Measurements from ENCODE around the gene CEP43.

DNA sequence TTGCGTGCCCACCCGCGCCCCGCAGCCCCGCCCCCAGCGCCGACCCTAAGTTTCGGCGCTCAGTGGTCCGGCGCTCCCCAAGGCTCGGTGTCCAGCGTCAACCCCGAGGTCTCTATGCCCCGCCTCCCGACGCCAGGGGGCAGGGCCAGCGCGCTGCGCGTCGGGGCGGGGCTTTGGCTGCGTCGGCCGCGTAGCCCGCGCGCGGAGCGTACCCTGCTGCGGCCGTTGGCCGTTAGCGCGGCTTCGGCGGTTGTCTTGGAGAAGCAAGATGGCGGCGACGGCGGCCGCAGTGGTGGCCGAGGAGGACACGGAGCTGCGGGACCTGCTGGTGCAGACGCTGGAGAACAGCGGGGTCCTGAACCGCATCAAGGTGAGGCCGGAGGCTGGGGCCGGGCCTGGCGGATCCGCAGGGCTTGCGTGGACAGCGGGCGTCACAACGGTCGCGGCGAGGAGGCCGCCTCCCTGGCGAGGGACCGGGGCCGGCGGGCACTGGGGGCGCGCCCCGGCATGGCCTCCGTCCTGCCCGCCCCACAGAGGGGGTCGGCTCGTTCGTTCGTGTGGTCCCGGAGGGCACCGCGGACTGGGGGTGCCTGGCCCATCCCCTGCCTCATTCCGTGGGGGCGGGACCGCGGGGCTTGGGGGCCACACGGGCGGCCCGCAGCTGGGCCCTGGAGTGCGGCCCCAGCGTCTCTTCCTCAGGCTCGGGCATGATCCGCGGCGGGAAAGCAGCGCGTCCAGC lies at the start of gene CEP43:
- TF ChIP-seq, protein P1, sequence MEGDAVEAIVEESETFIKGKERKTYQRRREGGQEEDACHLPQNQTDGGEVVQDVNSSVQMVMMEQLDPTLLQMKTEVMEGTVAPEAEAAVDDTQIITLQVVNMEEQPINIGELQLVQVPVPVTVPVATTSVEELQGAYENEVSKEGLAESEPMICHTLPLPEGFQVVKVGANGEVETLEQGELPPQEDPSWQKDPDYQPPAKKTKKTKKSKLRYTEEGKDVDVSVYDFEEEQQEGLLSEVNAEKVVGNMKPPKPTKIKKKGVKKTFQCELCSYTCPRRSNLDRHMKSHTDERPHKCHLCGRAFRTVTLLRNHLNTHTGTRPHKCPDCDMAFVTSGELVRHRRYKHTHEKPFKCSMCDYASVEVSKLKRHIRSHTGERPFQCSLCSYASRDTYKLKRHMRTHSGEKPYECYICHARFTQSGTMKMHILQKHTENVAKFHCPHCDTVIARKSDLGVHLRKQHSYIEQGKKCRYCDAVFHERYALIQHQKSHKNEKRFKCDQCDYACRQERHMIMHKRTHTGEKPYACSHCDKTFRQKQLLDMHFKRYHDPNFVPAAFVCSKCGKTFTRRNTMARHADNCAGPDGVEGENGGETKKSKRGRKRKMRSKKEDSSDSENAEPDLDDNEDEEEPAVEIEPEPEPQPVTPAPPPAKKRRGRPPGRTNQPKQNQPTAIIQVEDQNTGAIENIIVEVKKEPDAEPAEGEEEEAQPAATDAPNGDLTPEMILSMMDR (IDR thresholded peaks at IDR 0.05): peak; percentile 11 to 38 (median 20)
- peak in 1 of 2 donors; percentile 53 for TF ChIP-seq POLR2A (IDR thresholded peaks at IDR 0.05)

All from Peyer's patch (tissue), 4 donors.